ENCODE measurements around the gene CSNK2A3.

The CSNK2A3 gene

GRCh38 chr11:11395126-11395525 lies 42.1 kb upstream of the CSNK2A3 start:
- DNase-seq (ENCODE audit: low read depth), result no peak
- TF ChIP-seq CTCF (IDR thresholded peaks at IDR 0.05; ENCODE audit: low read depth, low read length, missing control alignments), result no peak
- in situ Hi-C loops (cut with HindIII; ENCODE audit: low sequenced_read_pairs), result no loop called here
- H3K4me3 ChIP-seq (ENCODE audit: low read depth, low read length), result no peak overlapping the region

GRCh38 chr11:11394241-11394640 lies 41.2 kb upstream of the CSNK2A3 start:
- H3K4me3 ChIP-seq (ENCODE audit: low read depth, low read length), result no peak overlapping the region
- DNase-seq (ENCODE audit: low read depth), result no peak
- in situ Hi-C loops (cut with HindIII; ENCODE audit: low sequenced_read_pairs), result no loop called here
- no peak for TF ChIP-seq CTCF (IDR thresholded peaks at IDR 0.05; ENCODE audit: low read depth, low read length, missing control alignments)

- in situ Hi-C loops (cut with HindIII; ENCODE audit: low sequenced_read_pairs), result no loop called here
- TF ChIP-seq CTCF (IDR thresholded peaks at IDR 0.05; ENCODE audit: low read depth, low read length, missing control alignments), result no peak
- peak; percentile 86 for DNase-seq (ENCODE audit: low read depth)
- H3K4me3 ChIP-seq (ENCODE audit: low read depth, low read length), result no peak overlapping the region
Observed at GRCh38 chr11:11391796-11392463, 38.9 kb upstream of the CSNK2A3 start.

GRCh38 chr11:11391169-11391568 lies 38.1 kb upstream of the CSNK2A3 start:
- DNase-seq (ENCODE audit: low read depth), result no peak
- no peak overlapping the region for H3K4me3 ChIP-seq (ENCODE audit: low read depth, low read length)
- TF ChIP-seq CTCF (IDR thresholded peaks at IDR 0.05; ENCODE audit: low read depth, low read length, missing control alignments), result no peak
- in situ Hi-C loops (cut with HindIII; ENCODE audit: low sequenced_read_pairs), result no loop called here

- no peak overlapping the region for H3K4me3 ChIP-seq (ENCODE audit: low read depth, low read length)
- in situ Hi-C loops (cut with HindIII; ENCODE audit: low sequenced_read_pairs), result no loop called here
- TF ChIP-seq CTCF (IDR thresholded peaks at IDR 0.05; ENCODE audit: low read depth, low read length, missing control alignments), result no peak
- no peak for DNase-seq (ENCODE audit: low read depth)
Observed at GRCh38 chr11:11390068-11390771, 37.2 kb upstream of the CSNK2A3 start.

GRCh38 chr11:11389238-11389637 lies 36.2 kb upstream of the CSNK2A3 start:
- in situ Hi-C loops (cut with HindIII; ENCODE audit: low sequenced_read_pairs), result no loop called here
- no peak overlapping the region for H3K4me3 ChIP-seq (ENCODE audit: low read depth, low read length)
- TF ChIP-seq CTCF (IDR thresholded peaks at IDR 0.05; ENCODE audit: low read depth, low read length, missing control alignments), result no peak
- DNase-seq (ENCODE audit: low read depth), result no peak

Data from astrocyte of the cerebellum (primary cell).